ENCODE measurements around the gene ITGAV.

DNA sequence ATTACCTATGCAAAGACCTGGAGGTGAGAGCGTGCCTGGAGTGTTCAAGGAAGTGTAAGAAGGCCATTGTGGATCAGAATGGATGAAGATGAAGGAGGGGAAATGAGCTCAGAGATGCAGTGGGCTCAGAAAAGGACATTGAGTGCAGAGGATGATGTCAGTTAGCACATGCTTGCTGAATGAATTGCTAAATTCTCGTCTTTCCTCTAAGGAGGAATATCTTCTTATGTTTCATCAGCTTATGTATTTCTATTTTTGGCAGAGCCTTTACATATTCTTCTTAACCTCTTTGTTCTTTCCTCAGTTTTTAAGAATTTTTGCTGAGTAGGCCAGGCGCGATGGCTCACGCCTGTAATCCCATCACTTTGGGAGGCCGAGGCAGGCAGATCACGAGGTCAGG, 134.9 kb downstream of the ITGAV start:
- TF ChIP-seq, protein P1, sequence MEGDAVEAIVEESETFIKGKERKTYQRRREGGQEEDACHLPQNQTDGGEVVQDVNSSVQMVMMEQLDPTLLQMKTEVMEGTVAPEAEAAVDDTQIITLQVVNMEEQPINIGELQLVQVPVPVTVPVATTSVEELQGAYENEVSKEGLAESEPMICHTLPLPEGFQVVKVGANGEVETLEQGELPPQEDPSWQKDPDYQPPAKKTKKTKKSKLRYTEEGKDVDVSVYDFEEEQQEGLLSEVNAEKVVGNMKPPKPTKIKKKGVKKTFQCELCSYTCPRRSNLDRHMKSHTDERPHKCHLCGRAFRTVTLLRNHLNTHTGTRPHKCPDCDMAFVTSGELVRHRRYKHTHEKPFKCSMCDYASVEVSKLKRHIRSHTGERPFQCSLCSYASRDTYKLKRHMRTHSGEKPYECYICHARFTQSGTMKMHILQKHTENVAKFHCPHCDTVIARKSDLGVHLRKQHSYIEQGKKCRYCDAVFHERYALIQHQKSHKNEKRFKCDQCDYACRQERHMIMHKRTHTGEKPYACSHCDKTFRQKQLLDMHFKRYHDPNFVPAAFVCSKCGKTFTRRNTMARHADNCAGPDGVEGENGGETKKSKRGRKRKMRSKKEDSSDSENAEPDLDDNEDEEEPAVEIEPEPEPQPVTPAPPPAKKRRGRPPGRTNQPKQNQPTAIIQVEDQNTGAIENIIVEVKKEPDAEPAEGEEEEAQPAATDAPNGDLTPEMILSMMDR (conservative IDR thresholded peaks at IDR 0.05 in 1 of 2, IDR thresholded peaks at IDR 0.05 in 1 of 2; ENCODE audit: low read depth in 1 of 2, low read length in 2 of 2), result no peak
- TF ChIP-seq EZH2 (IDR thresholded peaks at IDR 0.05; ENCODE audit: low read length, missing control alignments), result no peak
